ENCODE results near the gene STX7.

- TF ChIP-seq RFX5 (IDR thresholded peaks at IDR 0.05) (no peak), CTCF (IDR thresholded peaks at IDR 0.05) (peak; percentile 75), EP300 (IDR thresholded peaks at IDR 0.05) (no peak), POLR2A (IDR thresholded peaks at IDR 0.05; ENCODE audit: low read length) (no peak), SMC3 (IDR thresholded peaks at IDR 0.05) (peak; percentile 82), FOXS1 (CRISPR knock-in tag; IDR thresholded peaks at IDR 0.05) (no peak; the same call in 1 of the 2 replicates), REST (IDR thresholded peaks at IDR 0.05) (no peak), SREBF2 (IDR thresholded peaks at IDR 0.05) (no peak), MAFK (IDR thresholded peaks at IDR 0.05; ENCODE audit: partially characterized antibody) (no peak), USF2 (IDR thresholded peaks at IDR 0.05) (no peak), PBX3 (IDR thresholded peaks at IDR 0.05) (no peak), ESRRA (IDR thresholded peaks at IDR 0.05; ENCODE audit: borderline replicate concordance, low read length) (no peak), POLR2AphosphoS2 (conservative IDR thresholded peaks at IDR 0.05; ENCODE audit: low read length) (no peak)
Observed at GRCh38 chr6:132483779-132484679, 28.9 kb downstream of the STX7 start.

Measured in A549 (cell line).